Stimulated activated CD8-positive, alpha-beta memory T cell treated with anti-CD3 and anti-CD28 coated beads, Interleukin-15, amount 100 ng/mL, for 24 hours (primary cell): ENCODE results near the gene FHIT.
"Not testable (repeated sequence)": the region's sequence is repeated elsewhere in the genome, so short reads cannot be mapped to it uniquely, and the experiment has no call there.

Experiments
- DNase-seq: peaks from one replicate; pipeline ENCODE4 v3.0.0-alpha.2; 2020; ENCODE audit warnings: low read depth

FHIT gene

GRCh38 chr3:61057464-61057863 lies 193.8 kb downstream of the FHIT start:
- no peak for DNase-seq

DNA sequence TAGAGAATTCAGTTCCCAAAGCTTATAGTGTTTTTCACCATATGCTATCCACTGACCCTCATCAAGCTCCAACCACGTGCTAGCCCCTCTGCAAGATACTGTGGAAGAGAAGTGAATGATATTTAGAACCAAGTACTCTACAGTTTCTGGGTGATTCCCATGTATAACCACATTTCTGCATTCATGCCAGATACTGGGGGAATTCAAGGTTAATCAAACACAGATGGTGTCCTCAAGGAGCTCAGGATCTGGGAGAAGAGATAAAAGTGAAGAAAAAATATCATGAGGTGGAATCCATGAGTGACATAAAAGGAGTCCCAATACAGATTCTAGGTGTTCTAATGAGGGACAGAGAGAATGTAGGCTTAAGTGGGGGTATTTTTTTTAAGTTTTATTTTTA lies 195.8 kb downstream of the FHIT start:
- no peak for DNase-seq

DNA sequence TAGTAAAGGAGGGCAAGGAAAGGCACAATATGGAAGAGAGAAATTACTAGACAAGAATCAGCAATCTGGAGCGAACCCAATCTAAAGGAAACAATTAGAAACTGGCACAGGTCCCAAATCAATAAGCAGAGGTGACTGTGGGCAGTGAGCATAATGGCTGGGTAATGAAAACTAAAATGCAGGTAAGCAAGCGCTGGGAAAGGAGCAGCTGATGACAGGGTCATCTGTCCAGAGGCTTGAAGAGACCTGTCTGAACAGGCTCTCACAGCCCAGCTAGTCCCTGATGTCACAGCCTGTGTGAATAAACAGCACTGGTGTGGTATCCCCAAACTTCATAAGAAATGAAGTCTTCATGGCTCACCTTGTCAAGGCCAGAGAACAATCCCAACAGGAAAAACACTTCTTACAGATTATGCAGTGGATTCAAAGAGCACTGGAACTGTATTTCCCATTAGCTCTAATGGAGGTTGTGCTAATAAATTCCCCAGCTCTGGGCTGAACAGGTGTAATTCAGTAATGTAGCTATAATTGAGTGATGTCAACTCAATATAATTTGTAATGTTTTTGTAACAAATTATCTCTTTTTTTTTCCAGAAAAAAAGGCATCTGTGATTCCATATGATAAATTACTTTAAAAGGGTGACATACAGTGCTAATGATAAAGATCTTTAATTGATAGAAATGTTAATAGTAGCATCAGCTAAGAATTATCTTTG lies 197.3 kb downstream of the FHIT start:
- DNase-seq, result no peak

GRCh38 chr3:61052851-61053250 lies 198.4 kb downstream of the FHIT start:
- DNase-seq, result no peak

- no peak for DNase-seq
These were observed 199.6 kb downstream of the FHIT start for GRCh38 chr3:61051666-61052065.

GRCh38 chr3:61045169-61045568 lies 206.1 kb downstream of the FHIT start:
- not testable (repeated sequence) for DNase-seq

DNA sequence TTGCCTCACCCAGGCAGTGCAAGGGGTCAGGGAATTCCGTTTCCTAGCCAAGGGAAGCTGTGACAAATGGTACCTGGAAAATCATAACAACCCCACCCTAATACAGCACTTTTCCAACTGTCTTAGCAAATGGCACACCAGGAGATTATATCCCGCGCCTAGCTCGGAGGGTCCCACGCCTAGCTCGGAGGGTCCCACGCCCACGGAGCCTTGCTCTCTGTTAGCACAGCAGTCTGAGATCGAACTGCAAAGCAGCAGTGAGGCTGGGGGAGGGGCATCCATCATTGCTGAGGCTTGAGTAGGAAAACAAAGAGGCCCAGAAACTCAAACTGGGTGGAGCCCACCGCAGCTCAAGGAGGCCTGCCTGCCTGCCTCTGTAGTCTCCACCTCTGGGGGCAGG lies 208.1 kb downstream of the FHIT start:
- no peak for DNase-seq

DNA sequence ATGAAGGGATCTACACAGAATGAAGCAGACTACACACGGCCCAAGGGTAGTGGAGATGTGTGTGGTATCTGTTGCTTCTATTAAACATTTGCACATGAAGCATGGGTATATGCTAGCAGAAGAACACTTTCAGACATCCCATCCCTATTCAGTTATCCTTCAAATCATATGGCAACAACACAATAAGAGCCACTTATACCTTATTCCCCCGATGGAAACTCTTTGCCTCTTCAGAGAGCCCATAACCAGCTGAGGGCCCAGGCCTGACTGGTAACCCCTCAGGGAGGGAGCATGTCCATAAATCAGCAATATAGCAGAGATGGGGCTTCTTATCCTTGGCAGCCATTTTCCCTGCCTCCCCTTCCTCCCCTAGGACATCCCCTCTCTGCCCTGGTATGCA lies 210.6 kb downstream of the FHIT start:
- DNase-seq, result no peak

- DNase-seq, result no peak
These were observed 215.7 kb downstream of the FHIT start for GRCh38 chr3:61035573-61035972.

- DNase-seq, result no peak
These were observed 218.3 kb downstream of the FHIT start for GRCh38 chr3:61032991-61033390.

- no peak for DNase-seq
These were observed 219.7 kb downstream of the FHIT start for GRCh38 chr3:61031503-61031902.

GRCh38 chr3:61030469-61031035 lies 220.7 kb downstream of the FHIT start:
- no peak for DNase-seq

- no peak for DNase-seq
These were observed 222.1 kb downstream of the FHIT start for GRCh38 chr3:61029194-61029593.

DNA sequence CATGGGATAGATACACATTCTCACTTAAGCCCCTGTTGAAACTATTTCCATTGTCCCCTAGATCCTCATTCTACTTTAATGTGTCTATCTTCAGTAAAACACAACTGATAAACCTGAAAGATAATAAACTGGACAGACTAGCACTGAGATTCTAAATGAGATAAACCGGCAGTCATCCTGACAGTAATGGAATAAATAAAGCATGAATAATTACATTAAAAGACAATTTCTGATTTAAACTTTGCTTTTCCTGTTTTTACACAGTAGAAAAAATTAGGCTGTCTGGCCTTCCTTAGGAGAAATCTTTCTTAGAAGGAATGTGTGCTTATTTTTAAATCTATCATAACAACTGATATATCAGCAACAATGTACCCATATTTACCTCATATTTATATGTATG lies 232.4 kb downstream of the FHIT start:
- DNase-seq, result no peak

DNA sequence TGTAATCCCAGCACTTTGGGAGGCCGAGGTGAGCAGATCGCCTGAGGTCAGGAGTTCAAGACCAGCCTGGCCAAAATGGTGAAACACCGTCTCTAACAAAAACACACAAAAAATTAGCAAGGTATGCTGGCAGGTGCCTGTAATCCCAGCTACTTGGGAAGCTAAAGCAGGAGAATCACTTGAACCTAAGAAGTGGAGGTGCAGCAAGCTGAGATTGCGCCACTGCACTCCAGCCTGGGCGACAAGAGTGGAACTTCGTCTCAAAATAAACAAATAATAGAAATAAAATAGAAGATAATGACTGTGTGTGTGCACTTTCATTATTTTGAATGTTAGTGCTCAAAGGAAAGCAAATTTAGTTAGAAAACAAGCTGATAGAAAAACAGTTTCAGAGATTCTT lies 234.2 kb downstream of the FHIT start:
- not testable (repeated sequence) for DNase-seq

- DNase-seq, result no peak
These were observed 235.4 kb downstream of the FHIT start for GRCh38 chr3:61015859-61016258.

DNA sequence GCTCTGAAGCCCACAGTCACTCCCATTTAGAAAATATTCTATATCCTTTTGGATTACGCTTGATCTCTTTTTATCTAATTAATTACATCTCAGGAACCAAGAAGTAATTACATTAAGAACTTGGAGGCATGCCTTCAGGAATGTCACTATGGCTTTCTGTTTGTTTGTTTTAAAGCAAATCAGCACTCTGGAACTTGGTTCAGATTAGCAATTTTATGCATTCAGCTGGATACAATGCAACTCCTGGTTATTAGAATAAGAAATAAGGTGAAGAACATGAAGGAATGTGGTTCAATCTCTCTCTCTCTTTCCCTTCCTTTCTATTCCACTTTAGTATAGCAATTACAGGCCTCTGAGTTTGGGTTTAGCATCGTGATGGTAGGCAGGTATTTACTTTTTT lies 235.8 kb downstream of the FHIT start:
- DNase-seq, result no peak

GRCh38 chr3:61008998-61009380 lies 242.3 kb downstream of the FHIT start:
- DNase-seq, result no peak

- no peak for DNase-seq
These were observed 242.9 kb downstream of the FHIT start for GRCh38 chr3:61008153-61008997.

DNA sequence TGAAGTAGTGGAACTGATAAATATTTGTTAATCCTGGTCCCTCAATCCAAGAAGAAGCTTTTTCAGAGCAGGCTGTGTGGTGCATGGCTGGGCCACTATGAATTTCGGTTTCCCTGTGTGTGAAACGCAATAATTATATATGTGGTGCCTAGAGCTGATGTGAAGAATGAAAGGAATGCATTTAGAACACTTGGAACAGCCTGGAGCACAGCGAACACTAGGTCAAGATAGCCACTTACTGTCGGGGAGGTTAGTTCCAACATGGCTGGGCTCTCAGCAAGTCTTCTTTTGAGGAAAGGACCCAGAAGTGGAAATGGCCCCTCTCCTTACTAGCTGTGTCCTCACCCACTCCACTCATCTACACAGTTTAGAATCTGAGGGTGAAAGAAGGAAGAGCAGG lies 245.7 kb downstream of the FHIT start:
- no peak for DNase-seq

GRCh38 chr3:60998858-60999257 lies 252.4 kb downstream of the FHIT start:
- DNase-seq, result no peak

DNA sequence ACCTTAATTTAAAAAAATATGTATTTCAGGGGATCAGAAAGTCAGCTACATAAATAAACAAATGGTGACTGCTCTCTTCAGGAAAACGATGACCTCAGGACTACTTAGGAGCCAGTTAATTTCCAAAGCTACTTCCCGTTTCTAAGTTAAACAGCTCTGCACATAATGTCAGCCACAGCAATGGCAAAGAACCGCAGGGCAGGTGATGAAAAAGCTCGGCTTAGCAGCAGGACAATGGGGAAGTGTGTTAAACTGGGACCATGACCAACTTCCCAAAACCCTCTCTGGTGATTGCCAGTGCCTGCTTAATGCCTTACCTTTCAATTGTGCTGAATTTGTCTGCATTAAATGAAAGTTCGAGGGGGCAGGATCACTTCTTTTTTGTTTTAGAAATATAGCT lies 258.9 kb downstream of the FHIT start:
- no peak for DNase-seq

GRCh38 chr3:60990442-60990730 lies 260.9 kb downstream of the FHIT start:
- no peak for DNase-seq
